GM12801 (cell line): ENCODE measurements around the gene MYO1D.

ENCODE experiments used
- TF ChIP-seq, protein P1 (sequence below): IDR thresholded peaks from one replicate; pipeline ENCODE4 v1.5.1; 2011; ENCODE audit warnings: control low read depth; ENCODE audit not compliant: insufficient read length; ENCODE audit errors: extremely low read depth

The MYO1D gene

DNA sequence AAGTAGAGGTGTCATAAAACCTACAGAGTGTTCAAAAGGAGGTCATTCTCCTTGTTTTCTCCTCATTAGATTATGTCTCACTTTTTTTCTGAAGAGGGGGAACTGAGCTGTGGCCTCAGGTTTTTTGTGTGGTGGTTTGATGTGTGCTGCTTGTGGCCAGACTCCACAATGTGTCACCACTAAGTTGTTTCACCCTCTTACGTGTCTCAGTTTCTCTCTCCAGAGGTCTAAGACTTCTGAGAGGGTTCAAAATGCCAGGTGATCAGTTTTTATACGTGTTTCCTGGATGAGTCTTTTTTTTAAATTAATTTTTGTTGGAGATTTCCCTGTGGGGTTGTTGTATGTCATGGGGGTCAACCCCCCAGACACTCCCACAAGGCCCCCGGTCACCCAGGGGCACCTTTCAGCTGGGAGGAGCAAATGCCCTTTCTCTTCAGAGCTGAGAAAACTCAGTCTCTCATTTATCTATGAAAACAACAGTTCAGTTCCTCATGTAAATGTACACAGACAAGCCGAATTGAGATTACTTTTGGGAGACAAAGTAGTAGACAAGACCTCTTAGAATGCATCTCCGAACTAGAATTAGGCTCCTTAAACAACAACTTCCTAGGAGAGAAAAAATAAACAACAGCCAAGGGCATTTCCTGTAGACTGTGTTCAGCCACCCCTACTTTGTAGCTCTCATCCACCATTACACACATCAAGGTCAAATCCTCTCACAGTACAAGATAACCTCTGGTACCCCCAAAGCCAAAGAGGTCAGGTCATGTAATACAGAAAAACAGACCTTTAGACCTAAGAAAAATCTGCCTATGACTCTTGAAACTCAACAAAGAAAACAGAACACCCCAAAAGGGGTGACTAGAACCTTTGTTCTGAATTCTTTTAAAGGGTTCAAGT is 27.1 kb upstream of the MYO1D start:
- TF ChIP-seq, protein P1, sequence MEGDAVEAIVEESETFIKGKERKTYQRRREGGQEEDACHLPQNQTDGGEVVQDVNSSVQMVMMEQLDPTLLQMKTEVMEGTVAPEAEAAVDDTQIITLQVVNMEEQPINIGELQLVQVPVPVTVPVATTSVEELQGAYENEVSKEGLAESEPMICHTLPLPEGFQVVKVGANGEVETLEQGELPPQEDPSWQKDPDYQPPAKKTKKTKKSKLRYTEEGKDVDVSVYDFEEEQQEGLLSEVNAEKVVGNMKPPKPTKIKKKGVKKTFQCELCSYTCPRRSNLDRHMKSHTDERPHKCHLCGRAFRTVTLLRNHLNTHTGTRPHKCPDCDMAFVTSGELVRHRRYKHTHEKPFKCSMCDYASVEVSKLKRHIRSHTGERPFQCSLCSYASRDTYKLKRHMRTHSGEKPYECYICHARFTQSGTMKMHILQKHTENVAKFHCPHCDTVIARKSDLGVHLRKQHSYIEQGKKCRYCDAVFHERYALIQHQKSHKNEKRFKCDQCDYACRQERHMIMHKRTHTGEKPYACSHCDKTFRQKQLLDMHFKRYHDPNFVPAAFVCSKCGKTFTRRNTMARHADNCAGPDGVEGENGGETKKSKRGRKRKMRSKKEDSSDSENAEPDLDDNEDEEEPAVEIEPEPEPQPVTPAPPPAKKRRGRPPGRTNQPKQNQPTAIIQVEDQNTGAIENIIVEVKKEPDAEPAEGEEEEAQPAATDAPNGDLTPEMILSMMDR: no peak

DNA sequence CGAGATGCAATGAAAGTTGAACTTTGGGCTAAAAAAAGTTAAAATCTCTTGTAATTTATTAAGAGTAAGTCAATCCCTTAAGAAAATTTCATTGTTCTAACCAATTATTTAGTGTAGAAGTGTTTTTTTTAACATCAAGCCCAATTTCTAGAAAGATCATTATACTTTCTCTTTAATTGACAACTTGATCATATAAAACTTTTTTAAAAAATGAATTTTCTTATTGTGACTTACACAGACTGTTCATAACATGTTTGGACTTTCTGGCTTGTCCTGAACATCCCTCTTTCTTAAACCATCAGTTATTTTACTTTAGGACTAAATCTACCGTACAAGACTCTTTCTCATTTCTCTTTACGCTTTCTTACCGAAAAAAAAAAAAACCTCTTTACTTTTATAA is 24.8 kb upstream of the MYO1D start:
- TF ChIP-seq, protein P1: no peak

DNA sequence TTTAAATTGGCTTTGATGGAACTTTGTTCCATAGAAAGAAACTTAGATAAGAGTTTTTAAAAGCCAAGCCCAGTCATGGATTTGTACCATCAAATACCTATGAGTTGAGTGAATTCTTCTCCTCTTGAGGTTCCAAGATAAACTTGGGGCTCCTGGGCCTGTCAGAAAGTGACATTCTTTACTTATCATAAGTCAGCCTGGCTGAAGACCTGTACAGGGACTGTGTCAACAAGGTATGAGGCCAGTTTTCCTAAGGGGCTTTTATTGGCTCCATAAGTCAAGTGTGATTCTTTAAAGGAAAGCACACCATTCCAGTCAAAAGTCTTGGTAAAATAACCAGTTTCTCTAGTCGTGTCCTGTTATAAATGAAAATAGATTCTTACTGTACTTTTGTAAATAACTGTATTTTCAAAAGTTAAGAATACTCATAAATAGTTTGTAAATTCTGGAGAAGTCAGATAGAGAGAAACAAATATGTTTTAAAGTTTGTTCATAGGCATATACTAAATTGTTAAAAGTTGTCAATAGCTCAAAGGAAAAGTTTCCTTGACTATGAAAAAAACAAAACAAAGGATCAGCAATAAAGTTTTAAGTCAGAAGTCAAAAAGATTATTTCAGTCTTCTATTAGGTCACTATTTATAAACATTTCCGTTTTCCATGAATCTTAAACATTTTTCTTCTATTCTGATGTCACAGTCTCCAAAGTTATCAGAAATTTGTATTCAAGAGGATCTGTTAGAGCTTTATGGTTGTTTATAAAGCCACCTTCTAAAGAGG is 22.5 kb upstream of the MYO1D start:
- TF ChIP-seq, protein P1: no peak

DNA sequence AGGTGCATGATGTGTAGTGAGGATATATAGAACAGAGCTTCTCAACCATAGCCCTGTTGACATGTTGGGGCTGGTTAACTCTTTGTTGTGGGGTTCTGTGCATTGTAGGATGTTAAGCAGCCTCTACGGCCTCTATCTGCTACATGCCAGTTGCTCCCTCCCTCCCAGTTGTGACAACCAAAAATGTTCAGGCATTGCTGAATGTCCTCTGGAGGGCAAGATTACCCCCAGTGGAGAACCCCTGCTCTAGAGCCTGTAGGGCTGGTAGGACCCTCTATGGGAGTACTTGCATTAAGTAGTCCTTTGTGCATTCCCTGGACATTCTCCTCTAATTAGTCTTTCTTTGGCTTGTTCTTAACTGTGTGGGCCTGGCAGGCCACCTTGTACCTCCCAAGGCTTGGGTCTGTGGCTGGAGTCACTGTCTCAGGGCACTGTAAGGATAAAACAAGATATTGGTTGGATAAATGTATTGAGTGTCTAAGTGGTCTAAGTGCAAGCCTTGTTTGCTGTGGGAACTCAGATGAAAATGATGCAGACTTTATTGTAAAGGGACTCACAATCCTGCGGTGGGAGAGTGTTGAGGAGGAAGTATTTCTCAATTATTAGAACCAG is 19.8 kb upstream of the MYO1D start:
- TF ChIP-seq, protein P1: no peak

DNA sequence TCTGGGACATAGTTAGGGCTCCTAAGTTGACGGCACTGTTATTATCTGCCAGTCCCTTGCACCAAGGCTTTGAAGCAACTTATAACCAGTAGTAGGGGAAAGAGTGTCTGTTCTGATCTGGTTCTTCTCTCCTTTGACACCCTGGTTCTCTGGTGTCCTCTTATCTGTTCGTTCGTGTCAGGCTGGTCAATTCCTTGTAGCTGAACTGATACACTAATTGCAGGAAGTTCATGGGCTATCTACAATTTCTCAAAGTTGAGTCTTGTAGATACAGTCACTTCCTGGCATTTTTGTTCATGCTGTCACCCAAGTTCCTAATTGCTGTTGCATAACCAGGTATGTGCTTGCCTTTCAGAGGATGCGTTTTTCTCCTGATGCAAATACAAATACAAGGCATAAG is 17.3 kb upstream of the MYO1D start:
- TF ChIP-seq, protein P1: no peak

DNA sequence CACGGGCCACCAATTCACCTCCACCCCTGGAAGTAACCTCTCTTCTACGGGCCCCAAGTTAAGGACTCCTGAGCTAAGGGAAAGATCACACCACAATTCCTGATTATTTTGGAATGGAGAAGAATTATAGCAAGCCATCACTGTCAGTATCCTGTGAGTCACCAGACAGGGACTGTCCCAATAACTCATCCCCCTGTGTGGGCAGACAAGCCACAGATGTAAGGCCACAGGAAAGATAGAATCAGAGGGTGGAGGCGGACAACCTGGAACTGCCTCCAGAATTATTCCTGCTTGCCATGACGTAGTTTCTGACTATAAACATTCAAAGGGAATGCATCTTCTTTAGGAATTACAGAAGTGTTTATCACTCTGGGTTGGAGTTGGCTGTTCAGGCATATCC is 5.8 kb upstream of the MYO1D start:
- TF ChIP-seq, protein P1: no peak

DNA sequence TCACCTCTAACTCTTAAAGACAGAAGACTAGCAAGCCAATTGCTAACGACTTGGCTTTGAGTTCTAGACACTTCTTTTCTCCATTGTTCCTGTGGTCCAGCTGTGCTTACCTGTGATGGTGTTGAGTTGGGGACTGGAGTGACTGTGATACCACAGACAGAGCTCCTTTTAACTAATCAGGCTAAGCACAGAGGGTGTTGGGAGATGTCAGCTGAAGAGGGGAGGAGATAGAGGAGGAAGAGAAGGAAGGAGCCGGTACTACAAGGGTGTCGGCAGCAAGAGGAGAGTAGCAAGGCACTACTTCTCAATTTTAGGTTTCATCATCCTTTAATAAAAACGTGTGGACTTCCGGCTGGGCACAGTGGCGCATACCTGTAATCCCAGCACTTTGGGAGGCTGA is 5.1 kb upstream of the MYO1D start:
- TF ChIP-seq, protein P1: no peak
